Lower leg skin (tissue), 3 donors: ENCODE data around the gene GRM3.

Experiments
- POLR2A ChIP-seq, 2 donors: fragments of 450-650 bp; IDR thresholded peaks; one replicate each; pipeline ENCODE4 v1.6.1; 2016 to 2017; ENCODE audit warnings: antibody characterized with exemption in 2 of 2, mild to moderate bottlenecking in 1 of 2, moderate library complexity in 1 of 2
- TF ChIP-seq, protein P1 (sequence below), 3 donors: fragments of 450-650 bp; IDR thresholded peaks; one replicate each; pipeline ENCODE4 v1.5.1; 2016; ENCODE audit warnings: antibody characterized with exemption in 3 of 3, mild to moderate bottlenecking in 3 of 3, moderate library complexity in 2 of 3

DNA sequence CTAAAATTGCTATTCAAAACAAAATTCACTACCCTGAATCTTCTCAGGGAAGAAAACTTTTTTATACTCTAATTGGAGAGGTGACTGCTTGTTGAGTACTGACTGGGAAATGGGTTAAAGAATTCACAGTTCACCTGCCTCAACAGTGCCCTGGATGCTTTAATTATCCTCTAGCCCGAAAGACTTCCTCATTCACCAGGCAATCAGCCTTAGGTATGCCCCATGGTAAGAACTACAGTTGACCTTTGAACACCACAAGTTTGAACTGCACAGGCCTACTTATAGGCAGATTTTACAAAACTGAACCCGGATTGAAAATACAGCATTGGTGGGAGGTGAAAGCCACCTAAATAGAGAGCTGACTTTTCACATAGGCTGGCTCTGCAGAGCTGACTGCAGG is 240.4 kb downstream of the GRM3 start:
- TF ChIP-seq, protein P1, sequence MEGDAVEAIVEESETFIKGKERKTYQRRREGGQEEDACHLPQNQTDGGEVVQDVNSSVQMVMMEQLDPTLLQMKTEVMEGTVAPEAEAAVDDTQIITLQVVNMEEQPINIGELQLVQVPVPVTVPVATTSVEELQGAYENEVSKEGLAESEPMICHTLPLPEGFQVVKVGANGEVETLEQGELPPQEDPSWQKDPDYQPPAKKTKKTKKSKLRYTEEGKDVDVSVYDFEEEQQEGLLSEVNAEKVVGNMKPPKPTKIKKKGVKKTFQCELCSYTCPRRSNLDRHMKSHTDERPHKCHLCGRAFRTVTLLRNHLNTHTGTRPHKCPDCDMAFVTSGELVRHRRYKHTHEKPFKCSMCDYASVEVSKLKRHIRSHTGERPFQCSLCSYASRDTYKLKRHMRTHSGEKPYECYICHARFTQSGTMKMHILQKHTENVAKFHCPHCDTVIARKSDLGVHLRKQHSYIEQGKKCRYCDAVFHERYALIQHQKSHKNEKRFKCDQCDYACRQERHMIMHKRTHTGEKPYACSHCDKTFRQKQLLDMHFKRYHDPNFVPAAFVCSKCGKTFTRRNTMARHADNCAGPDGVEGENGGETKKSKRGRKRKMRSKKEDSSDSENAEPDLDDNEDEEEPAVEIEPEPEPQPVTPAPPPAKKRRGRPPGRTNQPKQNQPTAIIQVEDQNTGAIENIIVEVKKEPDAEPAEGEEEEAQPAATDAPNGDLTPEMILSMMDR (IDR thresholded peaks at IDR 0.05): no peak
- no peak for TF ChIP-seq POLR2A (IDR thresholded peaks at IDR 0.05)
